Stimulated activated CD8-positive, alpha-beta memory T cell treated with anti-CD3 and anti-CD28 coated beads, Interleukin-15, amount 100 ng/mL, for 1 hour (primary cell): ENCODE data around the gene PARD3.

Source experiments
- DNase-seq: peaks from one replicate; pipeline ENCODE4 v3.0.0-alpha.2; 2020; ENCODE audit warnings: low read depth

Gene PARD3

DNA sequence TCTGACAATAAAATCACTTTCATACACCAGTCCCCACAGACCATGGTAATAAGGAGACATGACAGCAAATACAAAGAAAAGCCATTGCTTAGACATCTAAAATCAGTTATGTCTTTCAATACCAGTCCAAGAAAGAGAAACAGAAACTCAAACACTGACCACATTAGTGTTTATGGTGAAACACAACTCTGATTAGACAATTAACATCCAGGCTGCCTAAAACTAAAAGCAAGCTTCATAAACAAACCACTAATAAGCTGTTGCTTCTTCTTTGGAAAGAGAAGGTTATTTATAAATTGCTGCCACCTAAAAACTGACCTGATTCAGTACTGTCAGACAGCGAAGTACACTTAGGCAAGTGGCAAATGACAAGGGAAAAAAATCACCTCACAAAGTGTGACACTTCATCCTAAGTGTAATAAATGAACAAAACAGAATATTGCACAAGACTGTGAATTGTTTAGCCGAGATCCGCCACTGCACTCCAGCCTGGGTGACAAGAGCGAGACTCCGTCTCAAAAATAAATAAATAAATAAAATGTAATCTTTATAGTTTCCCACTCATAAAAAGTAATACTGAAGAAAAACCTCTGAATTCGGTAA is 277.4 kb downstream of the PARD3 start:
- no peak for DNase-seq

GRCh38 chr10:34535872-34536271 is 279.2 kb downstream of the PARD3 start:
- no peak for DNase-seq

GRCh38 chr10:34530778-34531177 is 284.3 kb downstream of the PARD3 start:
- DNase-seq: no peak

- DNase-seq: no peak
These were observed 286.8 kb downstream of the PARD3 start for GRCh38 chr10:34528320-34528719.

- DNase-seq: no peak
These were observed 288.1 kb downstream of the PARD3 start for GRCh38 chr10:34526758-34527730.

GRCh38 chr10:34526186-34526585 is 288.9 kb downstream of the PARD3 start:
- DNase-seq: no peak

DNA sequence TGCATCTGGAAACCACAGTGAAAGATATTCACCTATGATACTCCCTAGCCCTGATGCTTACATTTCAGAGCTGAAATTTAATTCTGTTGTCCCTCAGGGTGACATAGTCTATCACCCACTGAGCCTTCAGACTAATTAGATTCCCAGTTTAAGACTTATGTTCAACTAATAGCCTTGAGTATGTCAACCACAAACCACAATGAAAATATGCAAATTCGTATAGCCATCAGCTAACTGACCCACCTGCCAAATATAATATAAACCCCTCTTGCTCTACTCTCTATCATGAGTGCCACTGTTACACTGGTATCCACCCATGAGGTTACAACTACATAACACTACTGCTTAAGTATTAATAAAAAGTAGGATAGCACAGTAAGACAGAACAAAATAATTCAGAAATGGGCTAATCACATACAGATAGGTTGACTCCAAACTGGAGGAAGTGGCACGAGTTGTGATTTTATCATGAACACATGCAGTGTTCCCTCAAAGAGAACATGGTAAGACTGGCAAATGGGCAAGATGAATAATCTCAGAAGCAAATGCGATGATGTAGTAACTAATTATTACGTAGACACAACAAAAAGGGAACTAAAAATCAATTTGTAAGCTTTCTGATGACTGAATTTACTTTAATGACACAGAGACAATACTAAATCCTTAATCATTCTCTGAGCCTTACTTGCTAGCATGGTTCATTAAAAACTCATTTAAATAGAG is 290.6 kb downstream of the PARD3 start:
- DNase-seq: no peak

- no peak for DNase-seq
These were observed 291.9 kb downstream of the PARD3 start for GRCh38 chr10:34523017-34523767.

GRCh38 chr10:34522546-34522945 is 292.6 kb downstream of the PARD3 start:
- no peak for DNase-seq

- no peak for DNase-seq
These were observed 294.6 kb downstream of the PARD3 start for GRCh38 chr10:34520510-34520909.

GRCh38 chr10:34520084-34520483 is 295.0 kb downstream of the PARD3 start:
- DNase-seq: no peak

DNA sequence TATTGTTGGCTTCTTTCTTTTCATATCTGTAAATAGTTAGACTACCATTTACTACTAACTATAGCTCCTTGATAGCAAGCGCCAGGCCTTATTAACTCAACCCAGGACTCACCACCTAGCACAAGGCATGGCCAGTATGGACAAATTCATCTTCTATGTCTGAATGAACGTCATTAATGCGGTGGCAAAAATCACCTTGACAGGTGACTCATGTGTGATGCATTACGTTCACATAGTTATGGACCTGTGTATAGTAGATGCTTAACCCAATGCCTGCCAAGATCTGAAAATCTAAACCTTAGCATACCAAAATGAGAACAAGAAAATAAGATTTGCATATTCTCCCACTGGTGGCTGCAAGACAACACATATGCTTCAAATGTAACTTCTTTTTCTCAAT is 300.8 kb downstream of the PARD3 start:
- DNase-seq: no peak

DNA sequence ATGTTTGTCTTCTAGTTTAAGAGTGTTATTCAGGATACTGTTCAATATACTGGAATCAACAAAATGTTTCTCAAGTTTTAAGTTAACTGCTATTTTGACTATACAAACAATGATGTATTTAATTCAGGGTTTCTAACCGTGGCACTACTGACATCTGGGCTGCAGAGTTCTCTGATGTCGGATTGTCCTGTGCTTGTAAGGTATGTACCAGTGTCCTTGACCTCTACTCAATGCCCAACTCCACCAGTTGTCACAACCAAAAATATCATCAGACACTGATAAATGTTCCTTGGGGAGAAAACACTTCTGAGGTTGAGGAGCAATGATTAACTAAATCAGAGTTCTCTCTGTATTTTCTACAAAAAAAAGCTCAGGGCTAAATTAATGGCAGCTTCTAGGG is 301.5 kb downstream of the PARD3 start:
- DNase-seq: no peak

DNA sequence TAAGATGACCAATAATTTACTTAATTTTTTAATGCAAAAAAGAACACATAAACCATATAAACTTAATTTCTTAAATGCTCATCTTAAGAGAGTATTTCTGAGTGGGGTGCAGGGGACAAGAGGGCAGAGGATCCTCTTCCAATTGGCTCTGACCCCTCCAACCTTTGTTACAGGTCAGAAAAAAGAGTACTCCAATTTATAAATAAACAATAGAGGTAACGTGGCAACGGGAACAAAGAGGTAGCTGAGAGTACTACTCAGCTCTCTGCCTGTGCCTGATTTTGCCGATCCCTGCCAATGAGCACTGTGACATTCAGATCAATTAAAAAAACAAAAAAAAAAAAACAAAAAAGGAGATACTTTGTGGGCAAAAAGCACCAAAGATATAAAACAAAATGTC is 307.9 kb downstream of the PARD3 start:
- DNase-seq: no peak

- no peak for DNase-seq
These were observed 308.3 kb downstream of the PARD3 start for GRCh38 chr10:34506786-34507185.

- DNase-seq: no peak
These were observed 309.8 kb downstream of the PARD3 start for GRCh38 chr10:34505338-34505737.

GRCh38 chr10:34504534-34504933 is 310.6 kb downstream of the PARD3 start:
- DNase-seq: no peak

GRCh38 chr10:34503704-34504103 is 311.4 kb downstream of the PARD3 start:
- no peak for DNase-seq

- DNase-seq: no peak
These were observed 315.4 kb downstream of the PARD3 start for GRCh38 chr10:34499612-34500279.

DNA sequence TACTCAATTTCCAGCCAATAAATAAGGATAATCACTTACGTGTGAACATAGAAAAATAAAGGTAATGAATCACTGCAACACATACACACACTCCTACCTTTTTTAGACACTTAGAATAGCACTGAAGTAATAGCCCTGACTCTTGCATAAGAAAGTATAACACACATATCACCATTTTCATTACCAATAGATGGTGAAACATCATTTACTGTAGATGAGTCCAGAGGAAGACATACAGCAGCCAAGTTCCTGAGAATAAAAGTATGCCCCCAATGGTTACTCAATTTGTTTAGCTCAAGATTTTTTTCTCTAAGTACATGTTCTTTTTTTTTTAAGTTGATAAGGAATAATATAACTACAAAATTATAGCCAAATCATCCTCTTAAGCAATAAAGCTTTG is 316.3 kb downstream of the PARD3 start:
- DNase-seq: no peak

GRCh38 chr10:34495938-34496337 is 319.2 kb downstream of the PARD3 start:
- DNase-seq: no peak

DNA sequence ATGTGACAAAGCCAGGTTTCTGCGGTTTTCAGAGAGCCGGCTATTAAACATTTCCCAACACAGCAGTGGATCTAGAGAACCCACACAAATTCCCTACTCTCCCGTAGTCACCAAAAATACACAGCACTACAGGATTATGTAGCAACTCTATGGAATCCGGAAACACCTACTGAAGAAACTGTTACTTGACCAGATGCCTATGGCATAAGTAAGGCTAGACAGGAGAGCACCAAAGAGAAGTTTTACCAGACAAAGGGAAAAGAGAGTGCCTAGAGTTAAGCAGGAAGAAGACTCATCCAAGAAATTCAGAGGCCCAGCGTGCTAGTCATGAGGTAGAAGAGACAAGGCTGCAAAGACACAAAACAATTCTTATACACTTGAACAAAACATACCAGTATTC is 321.1 kb downstream of the PARD3 start:
- no peak for DNase-seq
